Hematopoietic multipotent progenitor cell (in vitro differentiated cells): ENCODE data around the gene METTL25B. TPM values are rescaled to one million over a fixed set of nuclear protein-coding genes. Genes with fewer than 3 reads are reported as not detected.
A peak's percentile ranks its signal among the peaks of the same experiment; 100 is the strongest.
"Not testable (repeated sequence)": the region's sequence is repeated elsewhere in the genome, so short reads cannot be mapped to it uniquely, and the experiment has no call there.

Experiments
- DNase-seq, 3 donors: peaks; one replicate each; pipeline ENCODE4 v3.0.0-alpha.2; 2011 to 2015; ENCODE audit warnings: low read depth in 2 of 3, low spot score in 2 of 3
- total RNA-seq: library from RNA; depleted of rRNA; stranded (reverse); fragments of >200 nt; gene quantifications from one replicate; pipeline ENCODE4 v1.2.3, GENCODE V29; 2012

Gene METTL25B
- total RNA-seq, 1 donor: 12.9 TPM

DNA sequence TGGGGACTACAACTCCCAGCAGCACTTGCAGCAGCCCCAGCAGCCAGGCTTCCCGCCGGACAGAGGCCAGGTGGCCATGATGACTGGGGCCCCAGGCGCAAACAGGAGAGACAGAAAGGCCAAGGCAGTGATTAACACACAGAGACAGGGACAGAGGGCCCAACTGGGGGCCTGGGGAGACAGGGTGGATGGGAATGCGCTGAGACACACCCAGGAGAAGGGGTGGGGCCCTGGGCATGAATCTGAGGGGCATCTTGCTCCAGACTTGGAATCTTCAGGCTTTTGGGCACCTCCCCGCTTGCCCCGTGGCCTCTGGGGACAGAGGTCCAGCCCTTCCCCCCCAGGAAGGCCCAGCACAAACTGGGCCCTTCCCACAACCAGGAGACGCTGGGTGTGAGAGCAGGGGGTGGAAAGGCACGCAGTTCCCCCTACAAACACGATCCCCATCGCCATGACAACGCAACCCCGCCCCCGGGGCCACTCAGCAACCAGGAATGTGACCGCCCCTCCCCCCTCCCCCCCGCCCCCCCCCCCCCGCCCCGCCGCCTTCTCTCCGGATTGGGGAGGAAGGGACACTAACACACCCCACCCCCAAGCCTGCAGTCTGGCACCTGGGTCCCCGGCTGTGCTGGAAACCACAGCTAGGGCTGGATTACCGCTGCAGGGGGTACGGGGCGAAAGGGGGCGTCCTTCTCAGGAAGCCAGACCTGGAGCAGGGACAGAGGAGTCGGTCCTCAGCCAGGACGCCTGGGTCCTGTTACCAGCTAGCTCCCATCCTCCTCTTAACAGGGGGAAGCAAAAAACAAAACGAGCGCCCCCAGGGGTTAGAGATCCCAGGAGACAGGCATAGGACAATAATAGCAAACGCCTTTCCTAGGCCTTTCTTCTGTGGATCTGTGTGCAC, 18.7 kb downstream of the METTL25B start:
- peak in 2 of 3 donors; percentile 78 to 80 for DNase-seq

DNA sequence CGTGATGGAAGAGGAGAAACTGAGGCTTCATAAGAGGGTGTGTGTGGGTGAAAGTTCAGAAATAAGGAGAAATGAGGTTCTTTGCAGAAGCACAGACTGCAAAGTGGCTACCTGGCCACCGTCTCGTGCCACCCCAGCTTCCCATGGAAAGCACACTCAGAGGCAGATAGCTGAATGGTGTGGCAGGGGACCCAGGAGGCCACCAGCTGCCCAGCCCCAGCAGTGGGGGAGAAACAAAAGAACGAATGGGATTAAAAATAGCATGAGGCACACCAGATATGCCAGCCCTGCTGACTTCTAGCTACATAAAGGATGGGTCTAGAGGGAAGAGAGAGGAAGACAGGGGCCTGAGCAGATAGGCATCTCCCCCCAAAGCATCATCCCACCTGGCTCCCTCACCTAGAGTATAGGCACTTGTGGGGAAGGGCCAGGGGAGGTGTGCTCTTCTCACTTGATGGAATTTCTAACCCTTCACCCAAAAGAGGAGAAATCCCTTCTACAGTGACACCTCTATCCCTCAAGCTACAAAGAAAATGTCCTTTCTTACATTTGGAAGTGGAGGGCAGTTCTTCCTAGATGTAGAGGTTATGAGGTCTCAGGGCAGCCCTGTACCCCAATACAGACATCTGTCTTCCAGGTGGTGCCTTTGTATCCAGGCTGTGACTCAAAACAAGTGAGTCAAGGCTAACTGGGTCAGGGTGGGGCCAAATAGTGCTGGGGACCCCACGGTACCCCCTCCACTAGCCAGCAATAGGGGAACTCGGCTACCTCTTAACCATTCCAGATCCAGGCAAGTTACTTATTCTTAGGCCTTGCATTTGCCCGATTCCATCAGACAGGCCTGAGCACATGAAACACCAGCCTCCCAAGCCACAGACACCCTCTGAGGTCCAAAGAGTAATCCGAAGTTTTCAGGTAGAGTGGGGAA, 19.7 kb downstream of the METTL25B start:
- no peak for DNase-seq

DNA sequence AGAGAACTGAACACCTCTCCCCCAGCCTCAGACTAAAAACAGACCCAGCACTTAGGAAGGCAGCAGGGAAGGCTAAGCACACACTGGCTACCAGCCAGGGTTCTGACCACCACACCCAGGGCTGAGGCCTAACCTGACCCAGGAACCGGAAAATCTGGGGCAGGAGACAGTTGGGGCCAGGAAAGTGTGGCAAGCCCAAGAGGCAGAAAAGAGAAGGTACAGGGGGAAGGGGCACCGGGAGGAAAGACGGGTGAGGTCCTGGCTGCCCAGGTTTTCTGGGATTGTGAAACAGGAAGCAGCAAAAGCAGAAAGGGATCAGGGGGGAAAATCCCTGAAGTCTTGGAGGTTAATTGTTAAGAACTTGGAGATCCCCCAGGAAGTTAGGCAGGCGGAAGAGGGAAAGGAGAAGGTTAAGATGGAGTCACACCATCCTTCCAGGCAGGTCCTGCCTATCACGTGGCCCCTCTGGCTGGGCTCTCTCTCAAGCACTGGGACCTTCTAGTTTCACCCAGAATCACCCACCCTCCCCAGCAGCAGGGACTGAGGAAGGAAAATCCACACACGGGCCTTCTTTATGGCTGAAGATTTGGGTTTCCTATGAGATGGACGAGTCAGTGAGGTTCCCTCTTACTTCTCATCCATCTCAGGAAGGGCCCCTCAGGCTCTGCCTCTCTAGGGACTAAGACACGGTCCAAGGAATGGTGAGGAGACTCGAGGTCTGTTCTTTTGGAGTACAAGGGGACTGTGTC, 20.6 kb downstream of the METTL25B start:
- no peak for DNase-seq

DNA sequence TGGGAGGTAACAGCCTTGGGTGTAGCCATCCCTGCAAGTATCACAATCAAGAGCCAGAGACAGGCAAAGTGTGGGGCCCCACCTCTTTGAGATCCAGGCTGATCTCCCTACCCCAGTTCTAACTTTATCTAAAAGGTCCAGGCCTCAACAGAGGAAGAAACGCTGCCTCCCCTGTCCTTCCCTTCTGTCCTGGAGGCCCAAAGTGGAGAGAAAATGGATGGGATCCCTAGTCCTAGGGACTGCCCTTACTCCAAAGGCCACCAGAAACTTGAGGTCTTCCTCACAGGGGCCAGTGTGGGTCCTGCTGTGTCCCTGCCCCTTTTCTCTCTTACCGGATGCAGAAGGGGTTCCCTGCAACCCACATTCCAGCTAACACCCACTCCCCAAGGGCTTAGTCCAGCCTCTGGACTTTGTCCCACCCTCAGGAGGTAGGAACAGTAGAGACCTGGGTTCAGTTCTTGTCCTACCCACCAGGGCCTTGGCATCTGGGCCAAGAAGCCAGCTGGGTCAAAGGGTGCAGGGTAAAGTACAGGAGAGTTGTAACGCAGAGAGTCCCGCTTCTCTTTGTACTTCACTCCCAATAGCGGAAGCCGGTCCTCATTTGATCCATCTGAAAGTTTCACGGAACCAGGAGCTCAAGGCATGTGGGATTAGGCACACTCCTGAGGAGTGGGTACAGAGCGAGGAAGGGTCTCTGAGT, 21.3 kb downstream of the METTL25B start:
- no peak for DNase-seq

DNA sequence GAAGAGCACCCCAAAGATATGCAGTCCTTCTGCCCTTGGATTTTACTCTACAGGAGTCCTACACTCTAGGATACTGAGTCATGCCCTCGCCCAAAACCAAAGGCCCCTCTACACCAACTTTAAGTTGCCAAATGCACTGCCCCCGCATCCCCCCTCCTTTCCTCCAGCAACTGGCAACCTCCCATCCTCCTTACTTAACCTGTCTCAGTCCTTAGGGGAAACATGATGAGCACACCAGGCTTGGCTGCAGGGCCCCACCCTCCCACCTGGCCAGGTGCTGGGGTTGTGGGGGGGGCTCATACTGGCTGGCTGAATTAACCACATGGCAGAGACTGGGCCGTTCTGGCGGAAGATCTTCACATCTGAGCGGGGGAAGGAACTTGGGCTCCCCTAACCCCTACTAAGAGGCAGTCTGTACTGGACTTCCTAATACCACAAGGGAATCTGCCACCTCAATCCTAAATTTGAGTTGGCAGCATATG, 22.0 kb downstream of the METTL25B start:
- DNase-seq: no peak

DNA sequence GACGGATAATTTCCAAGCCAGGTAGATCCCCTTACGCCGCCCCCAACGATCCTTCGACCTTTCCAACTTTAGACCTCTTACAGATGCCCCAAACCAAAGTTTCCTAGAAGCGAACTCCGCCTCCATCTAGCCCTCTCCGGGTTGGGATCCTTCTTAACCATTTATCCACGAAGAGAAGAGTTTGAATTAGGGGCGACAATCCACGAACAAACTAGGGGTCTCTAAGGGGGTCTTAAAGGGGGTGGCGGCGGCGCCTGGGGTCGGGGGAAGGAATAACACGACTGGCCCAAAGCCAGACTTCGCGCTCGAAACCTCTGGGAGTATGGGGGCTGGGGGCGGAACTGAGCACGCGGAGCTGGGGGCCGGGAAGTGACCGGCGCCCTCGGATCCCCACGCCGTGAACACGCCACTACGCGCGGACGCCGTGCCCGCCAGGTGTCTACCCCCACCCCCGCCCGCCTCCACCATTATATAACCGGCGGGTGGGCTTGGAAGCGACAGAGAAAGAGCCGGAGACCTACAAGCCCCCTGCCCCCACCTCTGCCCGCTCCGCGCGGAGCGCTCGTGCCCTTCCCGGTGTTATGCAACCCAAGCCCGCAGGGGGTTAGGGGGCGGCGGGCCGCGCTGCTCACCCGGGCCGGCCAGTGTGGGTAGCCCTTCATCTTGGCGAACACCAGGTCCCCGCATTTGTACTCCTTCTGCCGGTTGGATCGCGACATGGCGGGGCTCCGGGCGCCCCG, 22.6 kb downstream of the METTL25B start:
- DNase-seq: peak in 1 of 3 donors; percentile 54

DNA sequence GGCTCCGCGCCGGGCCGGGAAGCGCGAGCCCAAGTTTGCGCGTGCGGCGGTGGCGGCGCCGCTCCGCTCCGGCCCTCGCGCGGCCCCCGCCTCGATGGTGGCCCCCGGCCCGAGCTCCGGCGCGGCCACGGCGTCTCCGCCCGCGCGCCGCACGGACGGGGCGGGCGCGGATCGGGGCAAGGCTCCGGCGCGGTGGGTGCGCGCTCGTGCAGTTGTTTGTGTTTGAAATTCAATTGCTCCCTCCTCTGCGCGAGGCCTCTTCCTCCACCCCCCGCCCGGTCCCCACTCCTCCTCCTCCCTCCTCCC, 23.1 kb downstream of the METTL25B start, which contains the start of gene HDGF:
TSS of gene HDGF (minus strand) at position 225 of the 306 bp plus-strand sequence. CDS start 246 bp downstream, outside the sequence.
- DNase-seq: no peak

DNA sequence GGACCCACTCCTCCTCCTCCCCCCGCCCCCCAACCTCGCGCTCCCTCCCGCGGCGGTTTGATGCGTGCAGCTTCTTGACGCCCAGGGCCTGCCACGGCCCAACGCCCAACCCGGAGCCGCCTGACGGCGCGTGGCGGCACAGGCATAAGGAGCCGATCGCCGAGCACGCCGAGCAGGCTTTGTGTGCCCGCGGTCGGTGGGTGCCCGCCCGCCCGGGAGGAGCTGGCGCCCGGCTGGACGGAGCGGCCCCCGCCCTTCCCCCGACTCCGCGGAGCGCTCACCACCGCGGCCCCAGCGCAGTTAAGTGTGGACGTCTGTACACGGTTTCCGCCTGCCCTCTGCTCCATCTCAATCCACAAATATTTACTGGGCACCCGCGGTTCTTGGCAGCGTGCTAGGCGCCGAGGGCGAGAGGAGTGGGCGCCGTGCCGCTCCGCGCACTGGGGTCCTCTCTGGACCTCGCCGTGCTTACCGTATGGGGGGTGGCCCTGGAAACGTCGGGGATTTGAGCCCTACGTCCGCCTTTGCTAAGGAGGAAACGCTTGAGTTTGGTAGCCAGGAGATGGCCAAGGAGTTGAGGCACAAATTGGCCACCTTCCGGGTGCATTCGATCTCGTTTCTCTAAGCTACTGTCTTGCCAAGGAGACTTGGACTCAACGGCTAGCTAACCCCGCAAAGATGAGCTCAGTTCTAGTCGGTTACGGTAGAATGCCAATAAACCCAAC, 23.6 kb downstream of the METTL25B start:
- peak; percentile 84 to 98 (median 97) for DNase-seq

DNA sequence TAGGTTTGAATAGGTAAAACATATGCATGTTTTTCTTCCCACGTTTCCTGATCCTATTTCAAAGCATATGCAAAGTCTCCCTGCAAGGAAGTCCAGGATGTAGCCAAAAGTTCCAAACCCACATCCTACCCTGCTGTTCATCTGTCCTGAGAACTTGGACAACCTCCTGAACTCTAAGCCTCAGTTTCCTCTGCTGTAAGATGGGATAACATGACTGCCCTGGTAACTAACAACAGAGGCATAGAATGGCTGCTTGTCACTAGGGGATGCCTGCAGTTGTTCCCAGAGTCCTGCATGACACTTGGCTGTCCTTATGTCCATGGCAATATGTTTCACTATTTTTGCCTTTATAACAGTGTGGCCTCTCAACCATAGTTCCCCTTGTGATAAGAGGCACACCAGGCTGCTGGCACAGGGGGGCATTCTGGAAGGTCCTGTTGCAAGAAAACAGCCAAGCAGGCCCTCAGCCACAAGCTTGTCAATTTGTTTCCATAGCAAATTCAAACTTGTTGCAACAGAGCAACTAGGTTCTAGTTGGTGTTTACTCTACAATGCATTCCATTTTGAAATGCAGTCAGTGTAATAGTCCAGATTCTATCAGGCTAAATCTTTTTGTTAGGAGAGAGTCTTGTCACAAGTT, 24.7 kb downstream of the METTL25B start:
- peak in 1 of 3 donors; percentile 35 for DNase-seq

DNA sequence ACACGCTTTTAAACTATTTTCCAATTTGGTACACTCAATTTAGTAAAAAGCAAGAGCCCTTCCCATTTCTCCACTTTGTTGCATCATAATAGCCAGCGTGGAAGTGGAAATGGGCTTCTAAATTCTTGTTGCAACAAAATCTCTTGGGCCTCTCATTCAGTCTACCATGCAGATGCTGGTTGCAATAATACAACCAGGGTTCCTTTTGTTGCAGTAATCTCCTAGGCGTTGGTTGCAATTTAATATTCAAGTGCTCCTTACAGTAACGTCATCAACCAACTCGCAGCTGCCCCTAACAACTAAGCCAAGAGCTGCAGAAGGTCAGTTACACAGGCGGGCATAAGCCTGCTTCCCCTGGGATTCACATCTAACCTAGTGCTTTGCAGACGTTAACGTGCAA, 25.9 kb downstream of the METTL25B start:
- no peak for DNase-seq

DNA sequence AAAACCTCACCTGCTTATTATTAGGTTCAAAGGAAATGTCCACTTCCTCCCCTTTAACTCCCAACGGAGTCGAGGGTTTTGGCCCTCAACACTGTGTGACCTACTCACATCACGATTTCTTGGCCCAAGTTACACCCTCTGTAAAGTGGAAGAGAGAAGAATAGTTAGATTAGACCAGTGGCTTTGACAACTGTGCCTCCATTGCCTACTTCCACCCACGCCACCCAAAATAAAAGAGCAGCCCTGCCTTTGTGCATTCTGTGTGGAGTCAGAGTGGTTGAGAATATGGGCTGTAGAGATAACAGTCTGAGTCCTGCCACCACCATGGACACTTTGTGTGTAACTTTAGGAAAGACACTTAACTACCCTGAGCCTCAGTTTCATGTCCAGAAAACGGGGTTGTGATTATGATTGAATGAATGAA, 27.3 kb downstream of the METTL25B start:
- DNase-seq: no peak

DNA sequence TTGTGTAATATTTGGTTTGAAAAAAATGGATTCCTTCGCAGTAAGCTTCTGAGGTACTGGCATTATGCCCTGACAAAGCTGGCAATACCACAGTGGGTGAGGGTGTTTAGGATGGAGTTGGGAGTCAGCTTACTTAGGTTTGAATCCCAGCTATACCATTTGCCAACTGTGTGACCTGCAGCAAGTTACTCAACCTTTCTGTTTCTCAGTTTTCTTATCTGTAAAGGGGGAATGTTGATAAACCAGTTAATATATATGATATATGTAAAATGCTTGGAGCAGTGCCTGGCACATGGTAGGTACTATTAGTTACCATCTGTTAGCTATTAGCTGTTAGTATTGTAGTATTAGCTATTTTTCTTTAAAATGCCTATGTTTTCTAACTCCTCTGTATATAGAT, 28.1 kb downstream of the METTL25B start:
- no peak for DNase-seq

DNA sequence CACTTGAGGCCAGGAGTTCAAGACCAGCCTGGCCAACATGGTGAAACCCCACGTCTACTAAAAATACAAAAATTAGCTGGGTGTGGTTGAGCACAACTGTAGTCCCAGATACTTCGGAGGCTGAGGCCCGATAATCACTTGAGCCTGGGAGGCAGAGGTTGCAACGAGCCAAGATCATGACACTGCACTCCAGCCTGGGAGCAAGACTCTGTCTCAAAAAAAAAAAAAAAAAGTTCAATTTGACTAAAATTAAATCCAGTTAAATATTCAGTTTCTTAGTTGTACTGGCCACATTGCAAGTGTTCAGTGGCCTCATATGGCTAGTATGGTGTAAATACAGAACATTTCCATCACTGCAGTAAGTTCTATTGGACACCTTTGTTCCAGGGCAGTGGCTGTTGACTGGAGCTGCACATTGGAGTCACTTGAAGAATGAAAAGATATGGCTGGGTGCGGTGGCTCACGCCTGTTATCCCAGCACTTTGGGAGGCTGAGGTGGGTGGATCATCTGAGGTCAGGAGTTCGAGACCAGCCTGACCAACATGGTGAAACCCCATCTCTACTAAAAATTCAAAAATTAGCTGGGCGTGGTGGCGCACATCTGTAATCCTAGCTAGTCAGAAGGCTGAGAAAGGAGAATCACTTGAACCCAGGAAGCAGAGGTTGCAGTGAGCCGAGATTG, 29.4 kb downstream of the METTL25B start:
- DNase-seq: not testable (repeated sequence)

DNA sequence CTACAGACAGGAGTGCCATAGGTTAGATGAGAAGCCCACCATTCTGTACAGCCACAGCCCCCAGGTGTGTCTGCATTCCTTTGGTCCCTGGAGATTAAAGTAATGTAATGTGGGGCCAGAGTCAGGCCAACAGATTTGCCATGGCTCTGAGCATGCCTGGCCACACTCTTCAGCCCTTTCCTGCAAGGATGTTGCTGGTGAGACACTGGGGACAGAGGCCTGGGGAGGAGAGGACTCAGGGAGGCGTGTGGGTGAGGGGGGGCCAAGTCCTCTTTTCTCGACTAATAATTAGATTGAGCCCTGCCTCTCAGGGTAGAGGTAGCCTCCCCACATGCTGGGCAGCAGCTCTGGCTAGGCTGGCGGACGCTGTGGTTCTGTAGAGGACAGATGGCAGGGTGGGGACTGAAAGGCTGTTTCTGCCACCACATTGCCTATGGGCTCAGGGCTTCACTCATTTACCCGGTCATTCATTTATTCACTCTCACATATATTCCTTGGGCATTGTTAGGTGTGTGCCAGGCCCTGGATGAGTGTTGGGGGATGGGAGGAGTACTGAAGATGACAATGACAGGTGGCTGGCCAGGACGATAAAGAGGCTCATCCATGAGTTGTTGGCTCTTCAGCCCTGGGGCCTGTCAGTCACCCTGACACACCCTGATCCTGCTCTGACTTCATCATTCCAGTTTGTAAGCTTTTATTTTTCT, 32.0 kb downstream of the METTL25B start:
- no peak for DNase-seq

DNA sequence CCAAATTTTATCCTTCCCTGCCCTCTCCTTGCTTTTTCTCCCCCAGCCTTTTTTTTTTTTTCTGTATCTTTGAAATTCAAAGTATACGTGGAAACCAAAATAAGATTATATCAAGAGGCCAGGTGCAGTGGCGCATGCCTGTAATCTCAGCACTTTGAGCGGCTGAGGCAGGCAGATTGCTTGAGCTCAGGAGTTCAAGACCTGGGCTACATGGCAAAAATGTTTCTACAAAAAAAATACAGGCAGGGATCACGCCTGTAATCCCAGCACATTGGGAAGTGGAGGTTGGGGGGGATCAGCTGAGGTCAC, 32.5 kb downstream of the METTL25B start:
- DNase-seq: no peak

DNA sequence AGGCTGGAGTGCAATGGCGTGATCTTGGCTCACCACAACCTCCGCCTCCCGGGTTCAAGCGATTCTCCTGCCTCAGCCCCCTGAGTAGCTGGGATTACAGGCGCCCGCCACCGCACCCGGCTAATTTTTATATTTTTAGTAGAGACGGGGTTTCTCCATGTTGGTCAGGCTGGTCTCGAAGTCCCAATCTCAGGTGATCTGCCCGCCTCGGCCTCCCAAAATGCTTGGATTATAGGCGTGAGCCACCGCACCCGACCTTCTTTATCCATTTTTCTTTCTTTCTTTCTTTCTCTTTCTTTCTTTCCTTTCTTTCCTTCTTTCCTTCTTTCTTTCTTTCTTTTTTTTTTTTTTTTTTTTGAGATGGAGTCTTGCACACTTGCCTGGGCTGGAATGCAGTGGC, 36.9 kb downstream of the METTL25B start:
- not testable (repeated sequence) for DNase-seq

DNA sequence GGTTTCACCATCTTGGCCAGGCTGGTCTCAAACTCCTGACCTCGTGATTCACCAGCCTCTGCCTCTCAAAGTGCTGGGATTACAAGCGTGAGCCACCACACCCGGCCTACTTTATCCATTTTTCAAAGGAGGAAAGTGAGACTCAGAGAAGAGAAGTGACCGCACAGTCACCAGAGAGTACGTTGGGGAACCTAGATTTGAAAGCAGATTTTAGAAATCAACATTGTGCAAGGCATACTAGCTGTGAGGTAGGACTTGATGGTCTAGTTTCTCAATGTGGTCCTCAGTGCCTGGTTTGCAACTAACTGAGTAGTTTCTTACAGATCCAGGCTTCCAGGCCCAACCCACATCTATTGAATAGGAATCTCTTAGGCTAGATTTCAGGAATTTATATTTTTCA, 37.4 kb downstream of the METTL25B start:
- DNase-seq: no peak
